DND-41 (cell line): ENCODE measurements around the gene LRRC61.

Source experiments
- ATAC-seq: fragments of 200-7000 bp; cut with Tn5 transposase; 3 replicates; pipeline ENCODE4 v1.9.1; 2021; ENCODE audit warnings: low read depth; ENCODE audit not compliant: insufficient read depth
- DNase-seq: peaks from one replicate; pipeline ENCODE4 v3.0.0-alpha.2; 2020
- H2AFZ ChIP-seq: 2 replicates; pipeline ENCODE4 v1.6.0; 2012; ENCODE audit warnings: low read depth, low read length
- H3K27ac ChIP-seq: 2 replicates; pipeline ENCODE4 v1.5.1; 2012; ENCODE audit warnings: low read length, inconsistent platforms
- H3K27me3 ChIP-seq: fragments of 200-600 bp; sonication (generic); 2 replicates; pipeline ENCODE4 v1.6.0; 2012; ENCODE audit warnings: low read length, mild to moderate bottlenecking, inconsistent platforms; ENCODE audit not compliant: insufficient read depth, poor library complexity
- H3K36me3 ChIP-seq: 2 replicates; pipeline ENCODE4 v1.5.1; 2012; ENCODE audit warnings: low read length, inconsistent platforms; ENCODE audit not compliant: insufficient read depth
- H3K4me1 ChIP-seq: 2 replicates; pipeline ENCODE4 v1.5.1; 2012; ENCODE audit warnings: mild to moderate bottlenecking, low read length; ENCODE audit not compliant: insufficient read depth
- H3K4me2 ChIP-seq: 2 replicates; pipeline ENCODE4 v1.6.0; 2012; ENCODE audit warnings: mild to moderate bottlenecking, moderate library complexity, low read length, inconsistent platforms; ENCODE audit not compliant: insufficient read depth
- H3K4me3 ChIP-seq, 2 experiments: fragments of 200-600 bp in 1 of 2; shearing (Covaris generic) in 1 of 2; 2 replicates each; pipeline ENCODE4 v1.5.1; 2012 to 2016; ENCODE audit warnings: inconsistent platforms in 2 of 2, low read length in 2 of 2, mild to moderate bottlenecking in 2 of 2, low read depth in 1 of 2, moderate library complexity in 1 of 2
- H3K79me2 ChIP-seq: 2 replicates; pipeline ENCODE4 v1.6.0; 2012; ENCODE audit warnings: low read length, inconsistent platforms; ENCODE audit not compliant: insufficient read depth
- H3K9ac ChIP-seq: 2 replicates; pipeline ENCODE4 v1.6.0; 2012; ENCODE audit warnings: low read depth, mild to moderate bottlenecking, inconsistent platforms, low read length, moderate library complexity
- H3K9me3 ChIP-seq: 2 replicates; pipeline ENCODE4 v1.5.1; 2012; ENCODE audit warnings: low read length, moderate library complexity, mild to moderate bottlenecking, inconsistent platforms; ENCODE audit not compliant: insufficient read depth, severe bottlenecking
- H4K20me1 ChIP-seq: 2 replicates; pipeline ENCODE4 v1.6.0; 2012; ENCODE audit warnings: low read length; ENCODE audit not compliant: insufficient read depth
- CTCF ChIP-seq: IDR thresholded peaks from 2 replicates; pipeline ENCODE4 v1.5.1; 2012; ENCODE audit warnings: borderline replicate concordance, low read length, moderate library complexity, mild to moderate bottlenecking; ENCODE audit not compliant: poor library complexity, severe bottlenecking; ENCODE audit errors: extremely low read depth
- EZH2 ChIP-seq: IDR thresholded peaks from 3 replicates; pipeline ENCODE4 v1.6.1; 2012; ENCODE audit warnings: borderline replicate concordance, low read depth, mild to moderate bottlenecking, moderate library complexity, low read length, inconsistent platforms; ENCODE audit not compliant: severe bottlenecking

LRRC61 gene

GRCh38 chr7:150307129-150307528 lies 16.0 kb upstream of the LRRC61 start:
- Histone ChIP-seq H3K4me3 (no peak overlapping the region), H3K4me1 (no peaks in the 10 kb centered on the region; the same call in 1 of the 2 replicates)
- TF ChIP-seq EZH2 (no peak), CTCF (no peak)

DNA sequence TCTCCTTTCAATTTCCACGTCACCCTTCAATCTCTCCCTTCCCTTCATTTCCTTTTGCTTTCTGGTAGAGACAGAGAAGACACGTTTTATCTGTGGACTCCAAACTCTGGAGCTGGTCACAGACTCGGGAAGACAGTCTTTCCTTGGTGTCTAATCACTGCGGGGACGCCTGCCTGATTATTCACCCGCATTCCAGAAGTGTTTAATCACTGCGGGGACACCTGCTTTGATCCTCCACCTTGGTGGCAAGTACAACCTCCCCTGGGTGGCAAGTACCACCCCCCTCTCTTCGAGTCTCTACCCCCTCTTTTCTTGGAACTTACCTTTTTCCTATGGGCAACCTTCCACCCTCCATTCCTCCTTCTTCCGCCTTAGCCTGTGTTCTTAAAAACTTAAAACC lies 15.3 kb upstream of the LRRC61 start:
- Histone ChIP-seq H3K9me3 (no peaks in the 10 kb centered on the region), H3K79me2 (no peaks in the 10 kb centered on the region), H4K20me1 (no peaks in the 10 kb centered on the region), H3K4me1 (no peaks in the 10 kb centered on the region; the same call in 1 of the 2 replicates), H3K9ac (no peak overlapping the region), H2AFZ (no peak overlapping the region), H3K4me3 (no peak overlapping the region), H3K4me2 (no peak overlapping the region), H3K27ac (no peak overlapping the region), H3K27me3 (no peaks in the 10 kb centered on the region), H3K36me3 (no peaks in the 10 kb centered on the region)
- no peak for TF ChIP-seq CTCF
- TF ChIP-seq EZH2, result no peak
- no peak for ATAC-seq
- no peak for DNase-seq

More at GRCh38 chr7:150307129-150307528, 16.0 kb upstream of the LRRC61 start:
- no peak overlapping the region for H3K9ac ChIP-seq
- no peak overlapping the region for H2AFZ ChIP-seq
- DNase-seq, result no peak
- H3K4me2 ChIP-seq, result no peak overlapping the region
- H3K36me3 ChIP-seq, result no peaks in the 10 kb centered on the region
- no peak for ATAC-seq
- no peaks in the 10 kb centered on the region for H3K9me3 ChIP-seq
- no peaks in the 10 kb centered on the region for H3K79me2 ChIP-seq
- H3K27me3 ChIP-seq, result no peaks in the 10 kb centered on the region
- H3K27ac ChIP-seq, result no peak overlapping the region
- no peaks in the 10 kb centered on the region for H4K20me1 ChIP-seq

- Histone ChIP-seq H3K4me2 (no peak overlapping the region), H3K36me3 (no peaks in the 10 kb centered on the region), H3K27ac (no peak overlapping the region), H3K79me2 (no peaks in the 10 kb centered on the region), H3K9ac (no peak overlapping the region), H3K27me3 (no peaks in the 10 kb centered on the region), H2AFZ (no peak overlapping the region), H3K4me3 (no peak overlapping the region), H3K4me1 (no peaks in the 10 kb centered on the region; the same call in 1 of the 2 replicates), H3K9me3 (no peaks in the 10 kb centered on the region), H4K20me1 (no peaks in the 10 kb centered on the region)
- ATAC-seq (no peak), DNase-seq (no peak)
- TF ChIP-seq EZH2, result no peak
- TF ChIP-seq CTCF, result no peak
These were observed 14.6 kb upstream of the LRRC61 start for GRCh38 chr7:150308575-150308974.

DNA sequence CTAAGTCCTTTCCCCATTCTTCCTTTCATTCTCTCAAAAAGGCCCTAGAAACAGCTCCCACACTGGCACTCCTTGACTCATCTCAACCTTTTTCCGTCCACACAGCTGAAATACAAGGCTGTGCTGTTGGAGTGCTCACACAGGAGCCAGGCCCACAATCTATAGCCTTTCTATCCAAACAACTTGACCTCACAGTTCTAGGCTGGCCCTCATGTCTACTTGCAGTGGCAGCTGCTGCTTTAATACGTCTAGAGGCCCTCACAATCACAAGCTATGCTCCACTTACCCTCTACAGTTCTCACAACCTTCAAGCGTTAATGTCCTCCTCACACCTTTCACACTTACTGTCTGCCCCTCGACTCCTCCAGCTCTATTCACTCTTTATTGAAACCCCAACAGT lies 12.0 kb upstream of the LRRC61 start:
- no peak for TF ChIP-seq EZH2
- TF ChIP-seq CTCF, result no peak
- Histone ChIP-seq H3K27me3 (no peaks in the 10 kb centered on the region), H3K9me3 (no peaks in the 10 kb centered on the region), H3K27ac (no peak overlapping the region), H3K36me3 (no peaks in the 10 kb centered on the region), H3K4me3 (no peak overlapping the region), H3K4me1 (no peaks in the 10 kb centered on the region; the same call in 1 of the 2 replicates), H3K79me2 (no peaks in the 10 kb centered on the region), H2AFZ (no peak overlapping the region), H3K4me2 (no peak overlapping the region), H4K20me1 (no peaks in the 10 kb centered on the region), H3K9ac (no peak overlapping the region)
- DNase-seq (no peak), ATAC-seq (no peak)
